Endodermal cell (in vitro differentiated cells): ENCODE data around the gene GMPR. TPM values are rescaled to one million over a fixed set of nuclear protein-coding genes. Genes with fewer than 3 reads are reported as not detected.

Experiments
- DNase-seq: peaks from one replicate; pipeline ENCODE4 v3.0.0-alpha.2; 2017
- H3K27ac ChIP-seq: 2 replicates; pipeline ENCODE4 v1.5.1; 2013; ENCODE audit warnings: mild to moderate bottlenecking, low read depth, low read length, moderate library complexity
- H3K27me3 ChIP-seq: 2 replicates; pipeline ENCODE4 v1.6.1; 2013; ENCODE audit warnings: mild to moderate bottlenecking, low read length, moderate library complexity; ENCODE audit not compliant: insufficient read depth, control insufficient read depth, poor library complexity, severe bottlenecking
- H3K36me3 ChIP-seq: 2 replicates; pipeline ENCODE4 v1.7.0; 2013; ENCODE audit warnings: mild to moderate bottlenecking, low read length, moderate library complexity; ENCODE audit not compliant: control insufficient read depth, insufficient read depth
- H3K4me1 ChIP-seq: one replicate; pipeline ENCODE4 v1.7.0; 2013; ENCODE audit warnings: low read length; ENCODE audit not compliant: control insufficient read depth, insufficient read depth
- H3K4me3 ChIP-seq: 2 replicates; pipeline ENCODE4 v1.5.1; 2013; ENCODE audit warnings: mild to moderate bottlenecking, low read length, moderate library complexity
- H3K9ac ChIP-seq: 2 replicates; pipeline ENCODE4 v1.6.1; 2013; ENCODE audit warnings: mild to moderate bottlenecking, low read length, moderate library complexity; ENCODE audit not compliant: poor library complexity, severe bottlenecking; ENCODE audit errors: extremely low read depth
- H3K9me3 ChIP-seq: 2 replicates; pipeline ENCODE4 v1.6.1; 2013; ENCODE audit warnings: mild to moderate bottlenecking, low read length, moderate library complexity; ENCODE audit not compliant: control insufficient read depth
- H3K27ac Mint-ChIP-seq: 2 replicates; pipeline ENCODE4 v1.8.0; 2020; ENCODE audit warnings: mixed read lengths
- H3K27me3 Mint-ChIP-seq: 2 replicates; pipeline ENCODE4 v1.8.0; 2021; ENCODE audit warnings: mild to moderate bottlenecking, mixed read lengths; ENCODE audit not compliant: insufficient read depth
- H3K36me3 Mint-ChIP-seq: 2 replicates; pipeline ENCODE4 v1.8.0; 2020; ENCODE audit warnings: low read depth, mixed read lengths
- H3K4me1 Mint-ChIP-seq: 2 replicates; pipeline ENCODE4 v1.8.0; 2020; ENCODE audit warnings: mixed read lengths
- H3K4me3 Mint-ChIP-seq: 2 replicates; pipeline ENCODE4 v1.8.0; 2020; ENCODE audit warnings: mild to moderate bottlenecking, moderate library complexity, mixed read lengths
- H3K9me3 Mint-ChIP-seq: 2 replicates; pipeline ENCODE4 v1.8.0; 2020; ENCODE audit warnings: mild to moderate bottlenecking, mixed read lengths
- CTCF ChIP-seq: fragments of 200-600 bp; sonication (generic); conservative IDR thresholded peaks from 2 replicates; pipeline ENCODE4 v1.5.0; 2021; ENCODE audit warnings: antibody characterized with exemption, mild to moderate bottlenecking
- WGBS, 2 experiments: methylation state at CpG; one replicate each; pipeline versions ENCODE4 v1.1.5 to v1.1.7; 2013; ENCODE audit warnings: missing lambda C conversion rate in 2 of 2, mixed read lengths in 1 of 2; ENCODE audit not compliant: insufficient coverage in 1 of 2, insufficient read length in 1 of 2; 5-methylcytosine and 5-hydroxymethylcytosine counted together
- total RNA-seq, 2 donors: library from RNA; stranded (reverse); fragmentation: NEBNext Ultra II Directional in 1 of 2; extraction: Animal tissue kit (Norgen Biotek cat#: 25700) in 1 of 2; gene quantifications; 2 replicates in 1 of 2; 3 replicates in 1 of 2; pipeline ENCODE4 v1.2.1, GENCODE V29; 2021

GMPR gene
- total RNA-seq, 2 donors from 2014 or later = 4.9 to 20.7 TPM

DNA sequence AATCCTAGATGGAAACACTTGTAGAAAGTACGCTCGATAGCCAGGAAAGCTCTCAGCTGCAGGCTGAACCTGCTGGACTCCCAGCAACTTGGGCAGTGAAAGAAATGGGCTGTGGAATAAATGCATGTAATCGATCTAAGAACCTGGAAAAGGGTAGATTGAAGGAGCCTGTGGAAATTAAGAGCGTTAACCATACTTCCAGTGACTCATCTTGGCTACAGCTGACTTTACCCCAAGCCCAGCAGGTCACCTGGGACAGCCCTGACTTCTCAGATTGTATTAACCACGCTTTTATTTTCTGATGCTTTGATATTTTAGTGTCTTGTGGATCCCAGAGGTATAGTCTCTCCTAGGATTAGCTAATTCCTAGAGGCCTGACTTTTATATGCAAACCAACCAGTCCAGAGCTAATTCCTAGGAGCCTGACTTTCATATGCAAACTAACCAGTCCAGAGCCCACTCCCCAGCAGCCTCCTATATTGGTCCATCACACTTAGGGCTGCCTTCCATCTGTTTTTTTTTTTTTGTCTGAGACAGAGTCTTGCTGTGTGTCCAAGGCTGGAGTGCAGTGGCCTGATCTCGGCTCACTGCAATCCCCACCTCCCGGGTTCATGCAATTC lies 86.3 kb downstream of the GMPR start:
- H3K4me1 ChIP-seq = peaks cover 9% of the 10 kb centered on the region
- Mint-ChIP-seq H3K27ac (no peak overlapping the region), H3K4me1 (peaks cover 24% of the 10 kb centered on the region), H3K9me3 (peaks cover 5% of the 10 kb centered on the region), H3K4me3 (no peak overlapping the region), H3K36me3 (peaks cover 17% of the 10 kb centered on the region), H3K27me3 (no peaks in the 10 kb centered on the region)
- no peaks in the 10 kb centered on the region for H3K36me3 ChIP-seq
- no peaks in the 10 kb centered on the region for H3K27me3 ChIP-seq
- no peak overlapping the region for H3K9ac ChIP-seq
- peak; percentile 45 for DNase-seq
- TF ChIP-seq CTCF = no peak
- no peak overlapping the region for H3K27ac ChIP-seq
- WGBS, 2 experiments = 72 to 77% methylated on average over 4 to 7 of the region's 7 CpGs
- no peaks in the 10 kb centered on the region for H3K9me3 ChIP-seq
- H3K4me3 ChIP-seq = no peak overlapping the region

DNA sequence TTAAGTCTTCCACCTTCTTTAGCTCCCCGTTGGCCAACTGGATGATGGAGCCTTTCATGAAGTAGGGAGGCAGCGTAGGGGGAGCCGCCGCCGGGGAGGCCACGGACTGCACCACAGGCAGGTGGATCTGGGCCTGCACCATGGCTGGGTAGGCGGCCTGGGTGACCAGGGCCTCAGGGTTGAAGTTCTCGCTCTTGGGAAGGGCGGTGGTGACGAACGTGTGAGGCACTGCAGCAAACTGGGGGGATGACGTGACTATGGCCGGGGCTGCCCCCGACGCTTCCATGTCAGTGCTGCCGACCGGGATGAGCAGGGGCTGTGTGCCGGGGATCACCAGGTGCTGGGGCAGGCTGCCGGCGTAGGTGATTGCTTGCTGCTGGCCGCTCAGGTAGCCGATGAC lies 88.1 kb downstream of the GMPR start:
- Histone ChIP-seq H3K9me3 (no peaks in the 10 kb centered on the region), H3K27me3 (no peaks in the 10 kb centered on the region), H3K4me1 (peaks cover 4% of the 10 kb centered on the region), H3K36me3 (no peaks in the 10 kb centered on the region), H3K4me3 (no peak overlapping the region), H3K9ac (no peak overlapping the region), H3K27ac (no peak overlapping the region)
- Mint-ChIP-seq H3K4me3 (no peak overlapping the region), H3K4me1 (peaks cover 17% of the 10 kb centered on the region), H3K36me3 (peaks cover 17% of the 10 kb centered on the region), H3K9me3 (peaks cover 5% of the 10 kb centered on the region), H3K27ac (no peak overlapping the region), H3K27me3 (no peaks in the 10 kb centered on the region)
- 93 to 95% methylated on average over 18 to 22 of the region's 22 CpGs for WGBS, 2 experiments
- TF ChIP-seq CTCF = no peak
- no peak for DNase-seq

DNA sequence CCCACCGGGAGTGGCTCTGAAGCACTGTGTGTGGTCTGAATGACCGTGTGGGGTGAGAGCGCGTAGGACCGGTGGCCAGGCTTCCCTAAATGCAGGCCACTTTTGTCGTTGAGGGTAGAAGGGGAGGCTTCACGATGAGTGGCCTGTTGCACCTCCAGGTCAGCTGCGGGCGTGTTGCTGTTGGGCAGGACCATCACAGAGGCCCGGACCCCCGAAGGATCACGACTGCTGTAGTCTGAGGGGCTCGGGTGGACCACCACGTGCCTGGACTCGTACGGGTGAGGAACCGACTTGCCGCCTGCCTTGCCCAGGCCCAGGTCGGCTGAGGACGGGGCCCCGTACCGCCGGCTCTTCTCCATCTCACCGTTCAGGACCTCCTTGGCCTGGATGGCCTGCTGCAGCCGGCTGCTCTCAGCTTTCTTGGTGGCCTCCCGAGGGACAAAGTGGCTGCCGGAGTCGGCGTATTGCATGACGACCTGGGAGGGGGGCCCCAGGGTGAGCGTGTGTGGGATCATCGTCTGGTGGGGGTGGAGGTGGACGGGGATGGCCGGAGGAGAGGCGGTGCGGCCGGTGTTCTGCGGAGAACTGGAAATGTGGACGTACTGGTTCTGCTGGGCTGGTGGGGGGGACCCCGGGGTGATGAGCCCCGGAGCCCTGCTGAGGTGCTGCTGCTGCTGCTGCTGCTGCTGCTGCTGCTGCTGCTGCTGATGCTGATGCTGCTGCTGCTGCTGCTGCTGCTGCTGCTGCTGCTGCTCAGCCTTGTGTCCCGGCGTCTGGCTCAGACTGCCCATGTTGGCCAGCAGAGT lies 88.8 kb downstream of the GMPR start:
- TF ChIP-seq CTCF = no peak
- Mint-ChIP-seq H3K9me3 (peaks cover 5% of the 10 kb centered on the region), H3K4me1 (peaks cover 17% of the 10 kb centered on the region)

More for the DNA sequence above, 88.8 kb downstream of the GMPR start:
- Mint-ChIP-seq H3K36me3 (peaks cover 17% of the 10 kb centered on the region), H3K4me3 (no peak overlapping the region), H3K27ac (no peak overlapping the region), H3K27me3 (no peaks in the 10 kb centered on the region)
- no peaks in the 10 kb centered on the region for H3K9me3 ChIP-seq
- H3K27ac ChIP-seq = no peak overlapping the region
- WGBS, 2 experiments = 96 to 99% methylated on average over 21 to 43 of the region's 43 CpGs
- no peak overlapping the region for H3K9ac ChIP-seq
- DNase-seq = no peak
- H3K36me3 ChIP-seq = no peaks in the 10 kb centered on the region
- H3K27me3 ChIP-seq = no peaks in the 10 kb centered on the region
- H3K4me3 ChIP-seq = no peak overlapping the region
- H3K4me1 ChIP-seq = peaks cover 7% of the 10 kb centered on the region
